K562 (cell line): Measurements from ENCODE around the gene PPM1M. TPM values are rescaled to one million over a fixed set of nuclear protein-coding genes. Genes with fewer than 3 reads are reported as not detected.

Experiments used
- ATAC-seq: fragments of 200-7000 bp; cut with Tn5 transposase; 3 replicates; pipeline ENCODE4 v1.9.1; 2020; ENCODE audit warnings: moderate library complexity
- BruUV-seq: library from RNA; stranded (reverse); fragments of 400-500 nt; replicated peaks from 2 replicates; lab custom pipeline; 2021; lab: Mats Ljungman, UMichigan
- CTCF ChIA-PET: fragments of 300-600 bp; formaldehyde crosslinking; extraction: SDS; loops from one replicate; lab custom pipeline; 2021; ENCODE audit warnings: low intra/inter-chr PET ratio; lab: Yijun Ruan, JAX
- POLR2A ChIA-PET: fragments of 300-600, 350-650 bp; sonication (Branson Sonifier 250); formaldehyde crosslinking; extraction: SDS; loops from one replicate; lab custom pipeline; 2021; ENCODE audit warnings: antibody characterized with exemption, inconsistent platforms; lab: Yijun Ruan, JAX
- DNase-seq, 4 experiments: peaks; one replicate each; pipeline versions ENCODE4 v3.0.0 to v3.0.0-alpha.2; 2011 to 2018; ENCODE audit warnings: low spot score in 3 of 4, mixed read lengths in 3 of 4; ENCODE audit errors: extremely low read depth in 1 of 4
- FAIRE-seq: peaks from 2 replicates; lab custom pipeline; 2011; peaks lifted over from hg19 to GRCh38; lab: Jason Lieb, UNC
- H2AFZ ChIP-seq: 2 replicates; pipeline ENCODE4 v1.6.0; 2011; ENCODE audit warnings: low read depth, low read length, control low read depth, inconsistent platforms
- H3K27ac ChIP-seq: fragments of 200-600 bp; 3 replicates; pipeline ENCODE4 v1.8.0; 2011; ENCODE audit warnings: low read depth, mild to moderate bottlenecking, control low read depth, inconsistent platforms, low read length, moderate library complexity, mixed read lengths; ENCODE audit errors: extremely low read depth
- H3K27me3 ChIP-seq, 2 experiments: fragments of 300-600 bp in 1 of 2; 2 replicates in 1 of 2; 3 replicates in 1 of 2; pipeline versions ENCODE4 v1.6.0 to v1.8.0; 2011; ENCODE audit warnings: inconsistent platforms in 2 of 2, low read length in 2 of 2, mild to moderate bottlenecking in 1 of 2, mixed read lengths in 1 of 2, moderate library complexity in 1 of 2; ENCODE audit not compliant: control insufficient read depth in 2 of 2, insufficient read depth in 2 of 2
- H3K36me3 ChIP-seq: fragments of 300-600 bp; 3 replicates; pipeline ENCODE4 v1.8.0; 2011; ENCODE audit warnings: mild to moderate bottlenecking, low read length, inconsistent platforms; ENCODE audit not compliant: control insufficient read depth, insufficient read depth
- H3K4me1 ChIP-seq, 2 experiments: fragments of 200-600 bp in 1 of 2; replicated peaks in 1 of 2; 2 replicates in 1 of 2; 3 replicates in 1 of 2; pipeline versions ENCODE4 v1.5.1 to v1.8.0; 2011; ENCODE audit warnings: inconsistent platforms in 2 of 2, low read length in 2 of 2, mild to moderate bottlenecking in 1 of 2, mixed read lengths in 1 of 2, moderate library complexity in 1 of 2; ENCODE audit not compliant: control insufficient read depth in 2 of 2, insufficient read depth in 2 of 2
- H3K4me2 ChIP-seq: 2 replicates; pipeline ENCODE4 v1.6.1; 2011; ENCODE audit warnings: low read length, control low read depth, inconsistent platforms, mixed read lengths; ENCODE audit not compliant: insufficient read depth
- H3K4me3 ChIP-seq: fragments of 200-600 bp; sonication (generic), shearing (Covaris generic); 2 replicates; pipeline ENCODE4 v1.5.1; 2016; ENCODE audit warnings: control low read depth, inconsistent platforms
- H3K79me2 ChIP-seq: fragments of 200-600 bp; 3 replicates; pipeline ENCODE4 v1.8.0; 2011; ENCODE audit warnings: low read length, inconsistent platforms; ENCODE audit not compliant: control insufficient read depth, insufficient read depth
- H3K9ac ChIP-seq, 2 experiments: 2 replicates each; pipeline versions ENCODE4 v1.6.0 to v1.6.1; 2011; ENCODE audit warnings: low read depth in 2 of 2, low read length in 2 of 2, control low read depth in 1 of 2, inconsistent platforms in 1 of 2, mild to moderate bottlenecking in 1 of 2, mixed read lengths in 1 of 2; ENCODE audit not compliant: insufficient read depth in 1 of 2
- H3K9me1 ChIP-seq: one replicate; pipeline ENCODE4 v1.6.0; 2011; ENCODE audit warnings: inconsistent platforms, mild to moderate bottlenecking, low read length, moderate library complexity; ENCODE audit not compliant: control insufficient read depth, insufficient read depth
- H3K9me3 ChIP-seq: replicated peaks from 2 replicates; pipeline ENCODE4 v1.5.1; 2011; ENCODE audit warnings: low read depth, low read length, inconsistent platforms; ENCODE audit not compliant: control insufficient read depth, insufficient read depth
- H4K20me1 ChIP-seq: replicated peaks from 2 replicates; pipeline ENCODE4 v1.6.1; 2011; ENCODE audit warnings: low read length, inconsistent platforms, mixed read lengths; ENCODE audit not compliant: control insufficient read depth, insufficient read depth
- BCOR ChIP-seq: fragments of 450-650 bp; IDR thresholded peaks from 2 replicates; pipeline ENCODE4 v1.6.1; 2016
- MITF ChIP-seq: IDR thresholded peaks from 2 replicates; pipeline ENCODE4 v1.6.1; 2014; ENCODE audit warnings: antibody characterized with exemption
- NFE2 ChIP-seq: IDR thresholded peaks from 2 replicates; pipeline ENCODE4 v1.6.1; 2014; ENCODE audit warnings: antibody characterized with exemption, low read depth
- NR2C2 ChIP-seq, 2 experiments: fragments of 200-800 bp in 1 of 2; sonication (Bioruptor generic) in 1 of 2; sonication (generic) in 1 of 2; formaldehyde crosslinking in 1 of 2; IDR thresholded peaks; 2 replicates each; pipeline versions ENCODE4 v1.6.1 to v1.8.0; 2016 to 2022; ENCODE audit warnings: mild to moderate bottlenecking in 1 of 2, missing compliant biosample characterization in 1 of 2, missing genetic modification characterization in 1 of 2, missing genetic modification reagents in 1 of 2
- SFPQ ChIP-seq: fragments of 200-400 bp; formaldehyde crosslinking; IDR thresholded peaks from 2 replicates; pipeline ENCODE4 v1.6.1; 2017; ENCODE audit warnings: mild to moderate bottlenecking, low read depth, low read length, moderate library complexity
- SMARCC2 ChIP-seq: fragments of 450-650 bp; IDR thresholded peaks from 2 replicates; pipeline ENCODE4 v1.6.1; 2017; ENCODE audit warnings: antibody characterized with exemption, moderate library complexity, mild to moderate bottlenecking, low read depth
- WGBS: fragments of 100-300 bp; shearing (Covaris generic); methylation state at CpG from one replicate; pipeline ENCODE4 v1.1.6; 2016; ENCODE audit warnings: low coverage, mixed read lengths; ENCODE audit not compliant: insufficient coverage; ENCODE audit errors: missing lambda C conversion rate; 5-methylcytosine and 5-hydroxymethylcytosine counted together
- in situ Hi-C: fragments of 300-500 bp; cut with MboI; formaldehyde crosslinking; loops from 4 replicates; pipeline ENCODE4 v1.15.0; 2018; ENCODE audit warnings: inconsistent platforms, mixed read lengths
- intact Hi-C: fragments of 100-400 bp; cut with micrococcal nuclease; formaldehyde crosslinking; loops from 2 replicates; pipeline ENCODE4 v1.14.2; 2022
- polyA plus RNA-seq, 8 experiments: library from polyadenylated mRNA; depleted of rRNA in 4 of 8; stranded (reverse) in 5 of 8; unstranded in 3 of 8; fragments of >200 nt; fragmentation: Nextera tagmentation in 2 of 8; fragmentation: Illumina TruSeq in 1 of 8; extraction: Ambion mirVana in 2 of 8; extraction: Trizol in 1 of 8; gene quantifications; 2 replicates each; pipeline versions ENCODE4 v1.2.1 to v1.2.3, GENCODE V29; 2011 to 2014; ENCODE audit warnings: inconsistent platforms in 1 of 8, missing spikeins in 1 of 8
- total RNA-seq, 7 experiments: library from RNA; depleted of rRNA in 6 of 7; stranded (reverse); fragments of >200 nt in 6 of 7; fragmentation: Illumina TruSeq in 2 of 7; extraction: Trizol in 2 of 7; gene quantifications; 2 replicates each; pipeline versions ENCODE4 v1.2.1 to v1.2.3, GENCODE V29; 2011 to 2021; ENCODE audit warnings: low replicate concordance in 1 of 7
- TF ChIP-seq, protein P1 (sequence below): fragments of 450-650 bp; IDR thresholded peaks from 2 replicates; pipeline ENCODE4 v1.6.1; 2016
- TF ChIP-seq, protein P2 (sequence below): fragments of 450-650 bp; IDR thresholded peaks from 2 replicates; pipeline ENCODE4 v1.6.1; 2017; ENCODE audit warnings: antibody characterized with exemption, mild to moderate bottlenecking

Gene PPM1M
- total and polyA plus RNA-seq, 9 of the 15 experiments (the other 6 are each of a cell fraction or from before 2014, with no cell fraction given) = 1.4 to 9.2 (median 4.4) TPM

DNA sequence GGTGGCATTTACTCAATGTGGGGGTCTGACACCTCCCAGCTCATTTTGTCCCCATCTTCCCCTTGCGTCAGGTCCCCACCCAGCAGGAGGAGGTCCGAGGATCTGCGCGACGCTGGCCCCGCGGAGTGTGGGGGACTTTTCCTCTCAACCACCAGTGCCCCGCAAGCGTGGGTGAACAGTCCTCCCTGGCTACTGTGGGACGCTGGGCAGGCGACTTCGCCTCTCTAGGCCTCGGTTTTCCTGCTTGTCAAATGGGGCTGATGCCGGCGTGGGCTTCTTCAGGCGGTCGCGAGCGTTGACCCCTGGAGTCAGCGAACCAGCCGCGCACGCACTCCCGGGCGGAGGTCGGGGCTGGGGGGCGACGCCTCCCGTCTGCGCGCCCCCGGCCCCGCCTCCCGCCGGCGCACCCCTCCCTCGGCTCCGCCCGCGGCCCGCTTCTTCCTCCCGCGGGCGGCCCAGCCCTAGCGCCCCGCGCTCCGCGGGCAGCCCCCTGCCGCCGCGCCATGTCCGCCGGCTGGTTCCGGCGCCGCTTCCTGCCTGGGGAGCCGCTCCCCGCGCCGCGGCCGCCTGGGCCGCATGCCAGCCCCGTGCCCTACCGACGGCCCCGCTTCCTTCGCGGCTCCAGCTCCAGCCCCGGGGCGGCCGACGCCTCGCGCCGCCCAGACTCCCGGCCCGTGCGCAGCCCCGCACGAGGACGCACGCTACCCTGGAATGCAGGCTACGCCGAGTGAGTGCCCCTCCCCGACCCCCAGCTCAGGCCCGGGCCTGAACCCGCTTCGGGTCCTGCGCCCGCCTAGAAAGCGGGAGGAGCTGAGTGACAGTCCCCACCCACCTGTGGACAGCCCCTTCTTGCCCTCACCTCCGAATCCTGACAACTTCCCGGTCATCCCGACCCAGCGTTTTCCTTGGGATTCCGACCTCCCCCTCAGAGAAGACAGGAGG lies at the start of gene PPM1M (continued):
- TF ChIP-seq, protein P1, sequence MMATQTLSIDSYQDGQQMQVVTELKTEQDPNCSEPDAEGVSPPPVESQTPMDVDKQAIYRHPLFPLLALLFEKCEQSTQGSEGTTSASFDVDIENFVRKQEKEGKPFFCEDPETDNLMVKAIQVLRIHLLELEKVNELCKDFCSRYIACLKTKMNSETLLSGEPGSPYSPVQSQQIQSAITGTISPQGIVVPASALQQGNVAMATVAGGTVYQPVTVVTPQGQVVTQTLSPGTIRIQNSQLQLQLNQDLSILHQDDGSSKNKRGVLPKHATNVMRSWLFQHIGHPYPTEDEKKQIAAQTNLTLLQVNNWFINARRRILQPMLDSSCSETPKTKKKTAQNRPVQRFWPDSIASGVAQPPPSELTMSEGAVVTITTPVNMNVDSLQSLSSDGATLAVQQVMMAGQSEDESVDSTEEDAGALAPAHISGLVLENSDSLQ = peak; percentile 74

GRCh38 chr3:52195823-52196331 lies 49.7 kb upstream of the PPM1M start:
- Histone ChIP-seq H3K79me2 (peaks cover 16% of the 10 kb centered on the region), H3K4me2 (no peak overlapping the region), H2AFZ (peak overlapping the region; percentile 77), H3K4me1 (peaks cover 25 to 39% of the 10 kb centered on the region in 2 experiments), H3K36me3 (peaks cover 18% of the 10 kb centered on the region; the same call in 1 of the 3 replicates), H3K27ac (no peak overlapping the region), H4K20me1 (no peaks in the 10 kb centered on the region), H3K27me3 (no peaks in the 10 kb centered on the region), H3K4me3 (no peak overlapping the region), H3K9ac (peak overlapping the region in 1 of 2 experiments; percentile 65; a peak in 1 of 4 replicates), H3K9me3 (no peaks in the 10 kb centered on the region), H3K9me1 (no peaks in the 10 kb centered on the region)
- BruUV-seq = no TSS peak
- CTCF ChIA-PET = no interaction called here
- intact Hi-C loops = no loop called here
- POLR2A ChIA-PET = interaction anchor here (0.5 to 2.0 kb wide), 5 partner anchors 12 to 165 kb away, joined by 3 to 5 read pairs (median 4); partner anchors contain the start of gene POC1A
- in situ Hi-C loops = no loop called here
- DNase-seq (no peak), ATAC-seq (no peak), FAIRE-seq (no peak)
- 53% methylated on average over 7 of the region's 10 CpGs for WGBS
- TF ChIP-seq, protein P2, sequence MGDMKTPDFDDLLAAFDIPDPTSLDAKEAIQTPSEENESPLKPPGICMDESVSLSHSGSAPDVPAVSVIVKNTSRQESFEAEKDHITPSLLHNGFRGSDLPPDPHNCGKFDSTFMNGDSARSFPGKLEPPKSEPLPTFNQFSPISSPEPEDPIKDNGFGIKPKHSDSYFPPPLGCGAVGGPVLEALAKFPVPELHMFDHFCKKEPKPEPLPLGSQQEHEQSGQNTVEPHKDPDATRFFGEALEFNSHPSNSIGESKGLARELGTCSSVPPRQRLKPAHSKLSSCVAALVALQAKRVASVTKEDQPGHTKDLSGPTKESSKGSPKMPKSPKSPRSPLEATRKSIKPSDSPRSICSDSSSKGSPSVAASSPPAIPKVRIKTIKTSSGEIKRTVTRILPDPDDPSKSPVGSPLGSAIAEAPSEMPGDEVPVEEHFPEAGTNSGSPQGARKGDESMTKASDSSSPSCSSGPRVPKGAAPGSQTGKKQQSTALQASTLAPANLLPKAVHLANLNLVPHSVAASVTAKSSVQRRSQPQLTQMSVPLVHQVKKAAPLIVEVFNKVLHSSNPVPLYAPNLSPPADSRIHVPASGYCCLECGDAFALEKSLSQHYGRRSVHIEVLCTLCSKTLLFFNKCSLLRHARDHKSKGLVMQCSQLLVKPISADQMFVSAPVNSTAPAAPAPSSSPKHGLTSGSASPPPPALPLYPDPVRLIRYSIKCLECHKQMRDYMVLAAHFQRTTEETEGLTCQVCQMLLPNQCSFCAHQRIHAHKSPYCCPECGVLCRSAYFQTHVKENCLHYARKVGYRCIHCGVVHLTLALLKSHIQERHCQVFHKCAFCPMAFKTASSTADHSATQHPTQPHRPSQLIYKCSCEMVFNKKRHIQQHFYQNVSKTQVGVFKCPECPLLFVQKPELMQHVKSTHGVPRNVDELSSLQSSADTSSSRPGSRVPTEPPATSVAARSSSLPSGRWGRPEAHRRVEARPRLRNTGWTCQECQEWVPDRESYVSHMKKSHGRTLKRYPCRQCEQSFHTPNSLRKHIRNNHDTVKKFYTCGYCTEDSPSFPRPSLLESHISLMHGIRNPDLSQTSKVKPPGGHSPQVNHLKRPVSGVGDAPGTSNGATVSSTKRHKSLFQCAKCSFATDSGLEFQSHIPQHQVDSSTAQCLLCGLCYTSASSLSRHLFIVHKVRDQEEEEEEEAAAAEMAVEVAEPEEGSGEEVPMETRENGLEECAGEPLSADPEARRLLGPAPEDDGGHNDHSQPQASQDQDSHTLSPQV = peak; percentile 47; the same call in 1 of the 2 replicates
- TF ChIP-seq BCOR (no peak), SMARCC2 (no peak), NFE2 (peak; percentile 42; the same call in 1 of the 2 replicates), NR2C2 (CRISPR knock-in tag; IDR thresholded peaks at IDR 0.05) (no peak), NR2C2 (tag; IDR thresholded peaks at IDR 0.05) (peak; percentile 40; the same call in 1 of the 2 replicates), SFPQ (no peak), MITF (no peak)
